Ecto neural progenitor cell (in vitro differentiated cells): ENCODE measurements around the gene TRABD2B.

Source experiments
- DNase-seq: peaks from one replicate; pipeline ENCODE4 v3.0.0-alpha.2; 2018; ENCODE audit warnings: low spot score

The TRABD2B gene

GRCh38 chr1:47935856-47936255, 61.3 kb downstream of the TRABD2B start:
- DNase-seq: no peak

GRCh38 chr1:47935163-47935562, 62.0 kb downstream of the TRABD2B start:
- no peak for DNase-seq

GRCh38 chr1:47934243-47934805, 62.9 kb downstream of the TRABD2B start:
- no peak for DNase-seq

- no peak for DNase-seq
These were observed 64.4 kb downstream of the TRABD2B start for GRCh38 chr1:47932743-47933142.

DNA sequence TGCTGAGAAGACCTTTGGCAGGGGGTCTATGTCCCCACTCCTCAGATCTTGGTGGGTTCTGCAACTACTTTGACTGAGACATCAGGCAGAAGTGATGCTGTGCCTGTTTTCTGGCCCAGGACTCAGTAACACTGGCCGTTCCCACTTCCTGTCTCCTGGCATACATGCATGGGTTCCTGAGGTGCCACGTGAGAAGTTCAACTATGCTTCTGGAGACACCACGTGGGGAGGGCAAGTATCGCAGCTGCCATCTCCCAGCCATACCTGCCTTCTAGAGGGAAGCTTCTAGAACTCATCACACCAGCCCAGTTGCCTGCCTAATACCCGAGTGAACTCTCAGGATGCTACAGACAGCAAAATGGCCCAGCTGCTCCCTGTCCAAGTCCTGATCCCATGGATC, 65.8 kb downstream of the TRABD2B start:
- DNase-seq: no peak

DNA sequence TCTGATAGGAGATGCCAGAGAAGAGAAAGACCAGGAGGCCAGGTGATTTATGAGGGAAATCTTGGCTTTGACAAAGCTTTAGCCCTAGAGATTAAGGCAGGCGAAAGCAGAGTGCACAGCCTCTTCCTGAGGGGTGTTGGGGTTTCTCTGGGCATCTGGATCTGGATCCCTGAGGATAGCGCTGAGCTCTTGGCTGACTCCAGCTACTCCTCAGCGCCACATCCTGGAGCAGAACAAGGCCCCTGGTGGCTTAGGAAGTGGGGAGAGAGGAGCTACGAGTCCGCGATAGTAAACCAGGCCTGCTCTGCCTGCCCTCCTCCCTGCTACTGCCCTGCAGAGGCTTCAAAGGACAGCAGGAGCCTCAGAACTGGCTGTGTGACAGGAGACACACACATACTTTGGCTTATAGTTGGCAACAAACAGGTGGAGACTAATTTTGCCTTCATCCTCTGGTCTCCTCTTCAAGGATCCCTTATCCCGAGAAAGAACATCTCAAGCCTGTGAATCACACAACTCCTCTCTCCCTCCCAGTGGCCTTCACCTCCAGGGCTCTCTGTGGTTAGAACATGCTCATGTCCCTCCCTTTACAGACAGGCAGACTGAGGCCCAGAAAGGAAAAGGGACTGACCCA, 66.9 kb downstream of the TRABD2B start:
- no peak for DNase-seq

- DNase-seq: no peak
These were observed 70.0 kb downstream of the TRABD2B start for GRCh38 chr1:47927165-47927564.

GRCh38 chr1:47926461-47926999, 70.7 kb downstream of the TRABD2B start:
- no peak for DNase-seq

GRCh38 chr1:47924270-47925048, 72.7 kb downstream of the TRABD2B start:
- no peak for DNase-seq

GRCh38 chr1:47921935-47922415, 75.2 kb downstream of the TRABD2B start:
- DNase-seq: no peak

GRCh38 chr1:47919113-47919833, 77.9 kb downstream of the TRABD2B start:
- DNase-seq: no peak

GRCh38 chr1:47918257-47918867, 78.8 kb downstream of the TRABD2B start:
- DNase-seq: no peak

GRCh38 chr1:47917687-47918086, 79.5 kb downstream of the TRABD2B start:
- no peak for DNase-seq

GRCh38 chr1:47915677-47916353, 81.4 kb downstream of the TRABD2B start:
- peak; percentile 68 for DNase-seq

DNA sequence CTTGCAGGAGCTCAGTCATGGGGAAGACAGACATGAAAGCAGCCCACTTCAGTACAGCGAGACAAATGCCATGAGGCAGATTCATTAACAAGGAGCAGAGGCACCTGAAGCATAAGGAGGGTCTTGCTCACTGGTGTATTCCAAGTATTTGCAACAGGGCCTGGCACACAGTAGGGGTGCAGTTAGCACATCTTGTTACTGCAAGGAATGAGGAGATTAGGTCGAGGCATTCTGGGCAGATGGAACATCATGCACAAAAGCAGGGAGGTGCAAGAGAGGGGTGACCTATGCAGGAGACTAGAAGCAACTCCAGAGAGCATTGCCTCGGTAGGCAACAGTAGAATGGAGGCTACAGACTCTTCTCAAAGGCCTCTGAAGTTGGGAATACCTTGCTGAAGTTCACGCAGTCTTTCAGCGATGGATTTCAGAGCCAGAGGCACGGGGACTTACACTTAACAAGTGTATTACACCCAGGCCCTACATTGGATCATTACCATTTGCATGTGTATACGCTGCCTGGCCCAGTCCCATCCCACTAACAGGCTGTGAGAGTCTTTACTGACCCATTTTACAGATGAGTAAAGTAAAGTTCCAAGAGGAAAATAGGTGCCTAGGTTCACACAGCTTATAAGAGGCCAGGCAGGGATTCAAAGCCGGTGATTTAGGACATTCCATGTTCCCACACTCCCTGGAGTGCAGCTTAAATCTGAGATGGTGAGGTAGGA, 82.1 kb downstream of the TRABD2B start:
- DNase-seq: no peak

DNA sequence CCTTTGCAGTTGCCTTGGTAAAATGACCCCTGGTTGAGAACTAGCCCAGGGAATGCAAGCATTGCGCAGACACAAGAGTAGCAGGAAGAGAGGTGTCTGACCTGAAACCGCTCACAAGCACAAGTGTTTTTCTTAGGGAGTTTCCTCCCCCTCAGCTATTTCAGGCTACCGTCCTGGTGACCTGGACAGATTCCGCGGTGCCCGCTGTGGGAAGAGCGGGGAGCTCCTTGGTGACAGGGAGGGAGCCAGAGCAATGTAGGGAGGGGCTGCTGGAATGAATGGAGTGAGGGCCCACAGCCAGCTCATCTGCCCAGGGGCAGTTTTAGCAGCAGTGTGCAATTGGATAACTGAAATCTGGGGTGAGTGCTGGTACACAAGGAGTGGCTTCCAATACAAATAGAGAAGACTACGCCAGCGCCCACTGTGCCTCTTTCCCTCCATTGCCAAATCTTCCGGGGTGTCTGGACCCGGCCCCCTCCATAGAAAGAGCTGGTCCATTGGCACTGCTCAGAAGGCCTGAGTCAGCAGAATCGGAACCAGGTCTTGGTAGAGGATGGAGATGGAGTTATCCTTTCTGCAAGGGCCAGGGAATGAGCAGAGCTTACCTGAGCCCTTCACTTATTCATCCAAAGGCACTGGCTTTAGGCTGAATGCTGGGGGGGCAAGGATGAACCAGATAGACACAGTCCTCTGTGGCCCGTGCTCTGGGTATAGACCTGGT, 82.8 kb downstream of the TRABD2B start:
- no peak for DNase-seq

DNA sequence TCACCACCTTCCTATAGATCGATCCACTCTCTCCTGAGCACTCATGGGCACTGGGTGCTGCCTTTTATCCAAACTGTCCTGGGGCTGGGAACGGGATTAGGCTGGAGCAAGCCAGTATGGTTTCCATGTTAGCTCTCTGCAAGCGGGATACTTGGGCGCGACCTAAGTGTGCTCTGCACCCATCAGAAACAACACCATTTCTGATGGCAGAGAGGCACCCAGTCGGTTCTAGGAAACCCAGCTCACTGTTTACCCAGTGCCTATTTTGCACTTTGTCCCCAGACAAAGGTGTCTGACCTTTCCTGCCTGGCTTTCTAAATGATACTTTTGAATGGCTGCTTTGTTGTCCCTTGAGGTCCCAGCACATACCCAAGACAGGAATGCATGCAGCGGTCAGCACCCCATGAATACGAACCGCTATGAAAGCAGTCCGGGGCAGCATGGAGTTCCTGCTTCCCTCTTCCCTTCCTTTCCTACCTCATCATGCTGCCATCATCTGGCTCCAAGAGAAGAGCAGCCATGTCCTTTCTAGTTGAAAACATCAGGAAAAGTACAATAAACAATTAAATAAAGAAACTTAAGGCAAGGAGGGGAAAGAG, 83.9 kb downstream of the TRABD2B start:
- no peak for DNase-seq

DNA sequence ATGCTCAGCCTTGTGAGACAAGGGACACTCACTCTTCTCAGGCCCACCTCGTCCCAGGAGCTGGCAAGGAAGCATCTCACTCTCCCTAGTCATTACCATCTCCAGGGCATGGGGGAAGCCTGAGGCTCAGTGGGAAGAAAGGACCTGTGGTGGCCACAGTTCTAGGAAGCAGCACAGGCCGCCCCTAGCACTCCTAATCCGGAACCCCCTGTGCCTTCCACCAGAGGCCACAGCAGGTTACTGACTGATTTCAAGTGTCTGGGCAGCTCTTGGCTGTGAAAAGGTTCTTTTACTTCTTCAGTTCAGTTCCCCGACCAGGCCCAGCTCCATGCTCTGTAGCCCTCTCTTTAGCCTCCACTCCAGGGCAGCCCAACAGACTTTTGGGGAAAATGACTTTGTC, 84.4 kb downstream of the TRABD2B start:
- no peak for DNase-seq

DNA sequence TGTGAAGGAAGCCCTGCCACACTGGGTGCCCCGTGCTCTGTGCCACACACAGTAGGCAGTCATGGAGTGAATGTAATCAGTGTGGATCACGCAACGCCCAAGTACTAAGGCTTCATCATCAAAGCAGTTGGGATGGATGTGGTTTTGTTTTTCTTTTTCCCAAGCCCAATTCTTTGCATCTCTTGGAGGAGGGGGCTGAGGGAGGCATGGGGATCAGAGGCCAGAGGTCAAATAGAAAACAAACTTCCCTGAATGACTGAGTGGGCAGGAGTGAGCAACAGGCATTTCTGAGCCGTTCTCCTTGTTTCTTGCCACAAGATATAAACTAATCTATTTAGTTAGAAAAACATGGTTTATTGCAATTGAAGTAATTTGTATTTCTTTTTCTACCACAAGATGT, 85.3 kb downstream of the TRABD2B start:
- no peak for DNase-seq

GRCh38 chr1:47911424-47911823, 85.8 kb downstream of the TRABD2B start:
- DNase-seq: no peak
